ENCODE measurements around the gene GCN1.

Gene GCN1

GRCh38 chr12:120141336-120141735 lies 53.2 kb downstream of the GCN1 start:
- Histone ChIP-seq H4K20me1 (ENCODE audit: insufficient read depth, low read length, poor library complexity, severe bottlenecking) (no peaks in the 10 kb centered on the region), H3K36me3 (ENCODE audit: insufficient read depth, low read length) (peaks cover 83% of the 10 kb centered on the region; the same call in 1 of the 2 replicates), H3F3A (ENCODE audit: low read depth) (no peaks in the 10 kb centered on the region), H2AFZ (ENCODE audit: low read length) (no peak overlapping the region), H3K4me3 (ENCODE audit: low read length, poor library complexity, severe bottlenecking) (no peak overlapping the region), H3K9ac (ENCODE audit: low read depth, low read length, poor library complexity, severe bottlenecking) (no peak overlapping the region), H3K79me2 (ENCODE audit: insufficient read depth, low read length) (no peaks in the 10 kb centered on the region), H3K27me3 (ENCODE audit: insufficient read depth, low read length, poor library complexity, severe bottlenecking) (no peaks in the 10 kb centered on the region), H3K9me3 (ENCODE audit: insufficient read depth, low read depth, low read length) (no peaks in the 10 kb centered on the region), H3K4me1 (ENCODE audit: insufficient read depth, low read length, poor library complexity, severe bottlenecking) (no peaks in the 10 kb centered on the region), H3K4me2 (ENCODE audit: low read depth, low read length, poor library complexity, severe bottlenecking) (no peak overlapping the region), H3K9me2 (replicated peaks; ENCODE audit: low read depth, low read length) (no peaks in the 10 kb centered on the region)
- TF ChIP-seq EZH2phosphoT487 (IDR thresholded peaks at IDR 0.05; ENCODE audit: borderline replicate concordance) (no peak), CTCF (conservative IDR thresholded peaks at IDR 0.05; ENCODE audit: low read length) (no peak)

GRCh38 chr12:120140603-120141002 lies 53.9 kb downstream of the GCN1 start:
- Histone ChIP-seq H3K36me3 (ENCODE audit: insufficient read depth, low read length) (peaks cover 87% of the 10 kb centered on the region; the same call in 1 of the 2 replicates), H3K9ac (ENCODE audit: low read depth, low read length, poor library complexity, severe bottlenecking) (no peak overlapping the region), H3K4me1 (ENCODE audit: insufficient read depth, low read length, poor library complexity, severe bottlenecking) (no peaks in the 10 kb centered on the region), H4K20me1 (ENCODE audit: insufficient read depth, low read length, poor library complexity, severe bottlenecking) (no peaks in the 10 kb centered on the region), H3K27me3 (ENCODE audit: insufficient read depth, low read length, poor library complexity, severe bottlenecking) (no peaks in the 10 kb centered on the region), H3K9me3 (ENCODE audit: insufficient read depth, low read depth, low read length) (no peaks in the 10 kb centered on the region), H3K4me3 (ENCODE audit: low read length, poor library complexity, severe bottlenecking) (no peak overlapping the region), H3K4me2 (ENCODE audit: low read depth, low read length, poor library complexity, severe bottlenecking) (no peak overlapping the region), H3K79me2 (ENCODE audit: insufficient read depth, low read length) (no peaks in the 10 kb centered on the region), H3F3A (ENCODE audit: low read depth) (no peaks in the 10 kb centered on the region), H2AFZ (ENCODE audit: low read length) (no peak overlapping the region), H3K9me2 (replicated peaks; ENCODE audit: low read depth, low read length) (no peaks in the 10 kb centered on the region)
- TF ChIP-seq EZH2phosphoT487 (IDR thresholded peaks at IDR 0.05; ENCODE audit: borderline replicate concordance), result no peak
- no peak for TF ChIP-seq CTCF (conservative IDR thresholded peaks at IDR 0.05; ENCODE audit: low read length)

- Histone ChIP-seq H3K9me3 (ENCODE audit: insufficient read depth, low read depth, low read length) (no peaks in the 10 kb centered on the region), H3K4me1 (ENCODE audit: insufficient read depth, low read length, poor library complexity, severe bottlenecking) (no peaks in the 10 kb centered on the region), H2AFZ (ENCODE audit: low read length) (no peak overlapping the region), H3K9ac (ENCODE audit: low read depth, low read length, poor library complexity, severe bottlenecking) (no peak overlapping the region), H3K36me3 (ENCODE audit: insufficient read depth, low read length) (peaks cover 87% of the 10 kb centered on the region; the same call in 1 of the 2 replicates), H3K4me3 (ENCODE audit: low read length, poor library complexity, severe bottlenecking) (no peak overlapping the region), H3K27me3 (ENCODE audit: insufficient read depth, low read length, poor library complexity, severe bottlenecking) (no peaks in the 10 kb centered on the region), H3F3A (ENCODE audit: low read depth) (no peaks in the 10 kb centered on the region), H4K20me1 (ENCODE audit: insufficient read depth, low read length, poor library complexity, severe bottlenecking) (no peaks in the 10 kb centered on the region), H3K9me2 (replicated peaks; ENCODE audit: low read depth, low read length) (no peaks in the 10 kb centered on the region), H3K79me2 (ENCODE audit: insufficient read depth, low read length) (no peaks in the 10 kb centered on the region), H3K4me2 (ENCODE audit: low read depth, low read length, poor library complexity, severe bottlenecking) (no peak overlapping the region)
- TF ChIP-seq CTCF (conservative IDR thresholded peaks at IDR 0.05; ENCODE audit: low read length) (no peak), EZH2phosphoT487 (IDR thresholded peaks at IDR 0.05; ENCODE audit: borderline replicate concordance) (no peak)
Observed at GRCh38 chr12:120139958-120140357, 54.6 kb downstream of the GCN1 start.

Measured in Loucy (cell line).